Measurements from ENCODE around the gene BAMBI.

Gene BAMBI

DNA sequence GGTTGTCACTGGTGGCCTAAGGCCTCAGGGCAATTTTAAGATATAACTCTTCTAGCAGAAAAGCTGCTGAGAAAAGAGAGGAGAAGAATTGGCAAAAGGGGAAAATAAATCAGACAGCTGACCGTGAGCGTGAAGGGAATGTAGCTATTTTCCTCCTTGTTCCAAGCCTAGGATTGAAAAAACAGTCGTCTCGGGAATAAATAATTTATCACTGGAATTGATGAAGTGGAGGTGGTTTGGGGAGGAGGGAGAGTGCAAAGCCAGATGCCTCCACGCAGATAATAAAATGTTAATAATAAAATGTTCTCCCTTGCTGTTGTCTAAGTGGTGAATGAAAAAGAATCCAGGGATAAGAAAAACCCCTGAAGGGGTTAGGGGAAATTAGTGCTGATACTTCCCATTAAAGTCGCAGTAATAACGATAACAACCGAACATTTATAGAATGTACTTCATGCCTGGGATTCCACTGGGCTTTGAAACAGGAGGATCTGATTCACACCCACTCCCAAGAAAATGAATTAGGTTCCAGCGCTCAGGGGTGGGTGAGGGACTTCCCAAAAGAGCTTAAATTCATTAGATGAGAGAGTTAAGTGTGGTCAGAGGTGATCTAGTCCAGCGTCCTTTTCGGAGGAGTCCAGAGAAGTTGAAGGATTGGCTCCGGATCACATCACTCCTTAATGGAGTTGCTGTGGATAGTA is 27.3 kb downstream of the BAMBI start:
- DNase-seq (ENCODE audit: low read depth in 2 of 2, low spot score in 1 of 2) = no peak

DNA sequence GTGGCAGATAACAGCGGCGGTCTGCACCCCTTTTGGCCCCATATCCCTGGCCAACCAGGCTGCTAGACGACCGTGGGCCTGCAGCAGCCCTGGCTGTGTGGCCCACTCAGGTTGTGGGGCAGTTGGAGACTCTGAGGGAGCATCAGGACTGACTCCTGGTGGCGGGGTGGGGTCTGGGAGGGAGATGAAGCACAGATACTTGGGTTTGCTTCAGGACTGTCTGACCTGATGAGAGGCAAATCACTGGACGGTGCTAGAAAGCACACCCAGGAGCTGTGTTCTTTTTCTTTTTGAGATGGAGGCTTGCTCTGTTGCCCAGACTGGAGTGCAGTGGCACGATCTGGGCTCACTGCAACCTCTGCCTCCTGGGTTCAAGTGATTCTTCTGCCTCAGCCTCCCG is 28.2 kb downstream of the BAMBI start:
- no peak for DNase-seq (ENCODE audit: low read depth in 2 of 2, low spot score in 1 of 2)

DNA sequence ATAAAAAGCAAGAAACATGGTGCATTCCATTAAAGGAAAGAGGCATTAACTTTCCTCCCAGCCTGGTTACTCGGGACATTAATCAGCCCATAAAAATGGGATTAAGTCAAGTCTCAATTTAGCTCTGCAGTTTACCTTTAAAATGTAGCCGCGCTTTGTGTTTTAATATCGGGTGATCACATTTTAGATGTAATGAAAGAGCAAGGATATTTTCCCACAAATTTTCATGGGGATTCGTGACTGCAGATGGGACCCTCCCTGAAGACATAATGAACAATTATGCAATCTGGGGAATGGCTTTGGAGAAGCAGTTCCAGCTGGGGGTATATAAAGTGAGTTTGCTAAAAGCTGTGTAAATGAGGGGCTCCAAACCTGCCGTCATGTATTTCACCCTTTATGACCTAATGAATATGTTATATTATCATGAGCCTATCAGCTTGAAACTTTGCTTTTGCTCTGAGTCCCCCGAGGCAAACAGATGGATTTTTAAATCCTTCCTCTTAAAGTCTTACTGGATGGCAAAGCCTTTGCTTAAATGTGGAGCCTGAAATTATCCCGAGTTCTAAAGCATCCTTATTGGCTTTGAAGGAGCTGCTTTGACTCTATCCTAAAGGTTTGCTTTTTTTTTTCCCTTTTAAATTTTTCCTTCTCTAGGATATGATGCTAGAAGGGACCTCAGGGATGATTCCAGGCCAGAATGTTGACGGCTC is 31.8 kb downstream of the BAMBI start:
- no peak for DNase-seq (ENCODE audit: low read depth in 2 of 2, low spot score in 1 of 2)

DNA sequence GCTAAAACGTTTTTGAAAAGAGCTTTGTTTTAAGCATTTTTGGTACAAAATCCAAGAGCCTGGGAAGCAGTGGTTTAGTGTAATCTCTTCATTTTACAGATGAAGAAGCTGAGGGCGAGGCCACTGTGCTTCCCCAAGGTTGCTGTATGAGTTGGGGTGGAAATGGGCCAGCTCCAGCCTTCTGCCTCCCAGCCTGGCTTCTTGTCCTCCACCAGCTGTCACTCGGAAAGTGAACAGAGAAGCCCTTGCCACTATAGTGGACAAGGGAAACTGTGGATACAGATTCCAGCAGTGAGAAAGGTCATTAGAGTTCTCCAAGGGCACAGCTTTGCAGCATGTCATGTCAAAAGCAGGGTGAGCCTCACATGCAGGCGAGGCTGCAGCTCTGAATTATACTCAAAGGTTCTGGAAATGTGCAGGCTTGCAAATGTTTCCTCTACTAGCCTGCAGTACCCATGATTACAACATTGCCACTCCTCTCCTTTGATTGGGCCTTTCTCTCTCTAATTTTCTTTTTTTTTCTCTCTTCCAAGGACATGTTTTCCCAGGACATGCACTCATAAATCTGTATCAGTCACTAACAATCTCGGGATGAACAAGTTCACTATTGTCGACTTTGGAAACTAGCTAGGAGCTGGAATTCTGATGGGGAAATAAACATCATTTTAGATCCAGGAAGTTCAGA is 33.0 kb downstream of the BAMBI start:
- no peak for DNase-seq (ENCODE audit: low read depth in 2 of 2, low spot score in 1 of 2)

DNA sequence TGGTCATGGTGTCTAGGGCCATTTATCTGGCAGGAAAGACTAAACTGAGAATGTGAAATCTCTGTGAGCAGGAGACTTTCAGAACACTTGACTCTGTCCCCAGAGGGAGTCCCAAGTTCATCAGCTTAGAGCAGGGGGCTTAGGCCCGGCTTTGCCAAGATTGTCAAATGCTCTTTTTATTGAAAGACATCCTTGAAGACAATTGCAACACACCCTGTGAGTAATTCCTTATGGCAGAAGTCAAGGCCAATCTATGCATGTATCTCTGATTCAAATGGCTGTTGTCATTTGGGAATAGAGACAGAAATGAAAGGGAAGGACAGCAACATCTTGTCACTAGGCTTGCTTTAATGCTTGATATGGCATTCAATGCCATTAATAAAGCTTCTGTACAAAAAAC is 33.7 kb downstream of the BAMBI start:
- DNase-seq (ENCODE audit: low read depth in 2 of 2, low spot score in 1 of 2) = no peak

DNA sequence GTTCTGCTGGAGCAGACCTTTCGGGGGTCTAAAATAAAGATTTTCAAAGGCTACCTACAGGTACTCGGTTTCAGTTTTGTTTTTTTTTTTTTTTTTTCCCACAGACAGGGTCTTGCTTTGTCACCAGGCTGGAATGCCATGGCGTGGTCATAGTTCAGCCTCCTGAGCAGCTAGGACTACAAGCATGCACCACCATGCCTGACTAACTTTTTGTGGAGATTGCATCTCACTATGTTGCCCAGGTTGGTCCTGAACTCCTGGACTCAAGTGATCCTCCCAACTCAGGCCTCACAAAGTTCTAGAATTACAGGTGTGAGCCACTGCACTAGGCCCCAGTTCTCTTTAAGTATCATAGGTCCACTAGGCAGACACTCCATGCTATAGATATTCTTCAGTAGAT is 34.5 kb downstream of the BAMBI start:
- no peak for DNase-seq (ENCODE audit: low read depth in 2 of 2, low spot score in 1 of 2)

DNA sequence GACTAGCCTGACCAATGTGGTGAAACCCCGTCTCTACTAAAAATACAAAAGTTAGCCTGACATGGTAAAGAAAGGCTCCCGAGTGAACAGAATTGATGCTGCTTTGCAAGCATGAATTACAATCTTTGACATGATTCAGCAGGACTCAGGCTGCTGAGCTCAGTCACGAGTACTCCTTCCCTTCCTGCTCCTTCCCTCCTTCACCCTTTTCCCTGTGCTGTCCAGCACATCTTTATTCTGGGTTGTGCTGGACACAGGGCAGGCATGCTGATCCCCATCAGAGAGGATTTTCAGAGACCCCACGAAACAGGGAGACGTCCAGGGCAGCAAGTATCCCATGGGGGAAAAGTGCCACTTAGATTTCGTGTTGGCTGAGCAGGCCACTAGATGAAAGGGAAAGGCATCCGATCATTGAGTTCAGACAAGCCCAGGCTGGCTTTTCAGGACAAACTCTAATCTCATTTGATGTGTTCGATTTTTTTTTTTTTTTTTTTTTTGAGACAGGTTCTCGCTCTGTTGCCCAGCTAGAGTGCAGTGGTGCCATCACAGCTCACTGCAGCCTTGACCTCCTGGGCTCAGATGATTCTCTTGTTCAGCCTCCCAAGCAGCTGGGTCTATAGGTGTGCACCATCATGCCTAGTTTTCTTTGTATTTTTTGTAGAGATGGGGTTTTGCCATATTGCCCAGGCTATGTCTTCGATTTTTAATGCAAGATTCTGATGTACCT is 36.5 kb downstream of the BAMBI start:
- DNase-seq (ENCODE audit: low read depth in 2 of 2, low spot score in 1 of 2) = no peak

DNA sequence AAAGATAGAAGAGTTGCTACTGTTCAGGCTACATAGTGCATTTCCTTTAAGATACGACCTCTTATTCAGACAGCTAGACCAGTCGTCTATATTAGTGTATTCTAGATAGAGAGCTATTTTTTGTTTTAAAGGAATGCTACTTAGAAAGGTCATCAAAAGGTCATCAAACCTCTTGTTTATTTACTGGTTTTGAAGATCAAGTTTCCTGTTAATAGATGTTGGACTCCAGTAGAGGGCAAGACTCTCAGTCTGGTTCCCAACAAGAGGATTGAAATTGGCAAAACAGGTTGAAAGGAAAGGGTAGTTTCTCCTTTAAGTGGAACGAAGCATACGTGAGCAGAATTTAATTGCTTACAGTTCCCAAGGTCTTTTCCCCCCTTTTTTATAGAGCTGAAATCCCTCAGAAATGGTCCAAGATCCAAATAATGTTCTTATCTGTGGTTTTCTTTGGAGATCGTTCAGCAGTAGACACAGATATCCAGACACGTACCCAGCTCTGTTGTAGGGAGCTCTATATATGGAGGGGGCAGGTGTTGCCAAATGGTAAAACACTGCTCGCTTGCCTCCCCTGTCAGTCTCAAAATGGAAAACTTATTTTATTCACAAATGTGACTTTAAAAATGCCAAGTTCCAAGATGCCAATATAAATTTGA is 37.2 kb downstream of the BAMBI start:
- DNase-seq (ENCODE audit: low read depth in 2 of 2, low spot score in 1 of 2) = no peak

DNA sequence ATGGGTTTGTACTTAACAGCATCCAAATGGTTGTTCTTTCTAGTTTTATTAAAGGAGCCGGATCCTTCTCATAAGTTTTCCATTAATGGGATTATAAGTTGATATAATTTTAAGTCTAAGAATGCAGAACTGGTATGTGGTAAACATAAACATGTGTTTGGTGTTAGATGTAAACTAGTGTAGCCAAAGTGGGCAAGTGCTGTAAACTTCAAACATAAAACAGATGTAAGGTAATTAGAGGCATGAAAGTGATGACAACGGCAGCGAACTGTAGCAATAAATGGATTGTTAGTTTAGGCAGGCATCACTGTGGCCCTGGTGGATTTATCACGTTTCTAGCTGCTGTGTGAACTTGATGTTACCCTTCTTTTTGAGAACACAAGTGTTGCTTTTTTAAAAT is 37.9 kb downstream of the BAMBI start:
- DNase-seq (ENCODE audit: low read depth in 2 of 2, low spot score in 1 of 2) = no peak

DNA sequence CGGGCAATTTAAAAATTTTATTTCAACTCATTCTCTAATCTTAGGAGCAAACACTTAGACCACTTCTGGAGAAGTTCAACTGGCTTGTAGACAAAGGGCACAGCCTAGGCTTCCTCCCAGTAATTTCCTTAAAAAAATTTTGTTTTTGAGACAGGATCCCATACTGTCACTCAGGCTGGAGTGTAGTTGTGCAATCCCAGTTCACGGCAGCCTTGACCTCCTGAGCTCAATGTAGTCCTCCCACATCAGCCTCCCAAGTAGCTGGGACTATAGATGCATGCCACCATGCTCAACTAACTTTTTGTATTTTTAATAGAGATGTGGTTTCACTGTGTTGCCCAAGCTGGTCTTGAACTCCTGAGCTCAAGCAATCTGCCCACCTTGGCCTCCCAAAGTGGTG is 38.4 kb downstream of the BAMBI start:
- DNase-seq (ENCODE audit: low read depth in 2 of 2, low spot score in 1 of 2) = no peak

DNA sequence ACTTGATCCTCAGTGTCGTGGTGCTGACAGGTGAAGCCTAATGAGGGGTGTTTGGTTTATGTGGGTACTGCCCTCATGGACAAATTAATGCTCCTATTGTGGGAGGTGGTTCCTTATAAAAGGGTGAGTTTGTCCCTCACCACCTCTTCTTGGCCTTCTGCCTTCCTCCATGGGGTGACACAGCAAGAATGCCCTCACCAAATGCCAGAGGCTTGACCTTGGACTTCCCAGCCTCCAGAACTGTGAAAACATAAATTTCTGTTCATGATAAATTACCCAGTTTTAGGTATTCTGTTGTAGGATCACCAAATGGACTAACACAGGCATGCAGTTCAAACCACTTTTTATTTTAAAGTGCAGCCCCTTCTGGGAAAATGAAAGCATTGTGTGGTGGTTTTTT is 39.4 kb downstream of the BAMBI start:
- no peak for DNase-seq (ENCODE audit: low read depth in 2 of 2, low spot score in 1 of 2)

DNA sequence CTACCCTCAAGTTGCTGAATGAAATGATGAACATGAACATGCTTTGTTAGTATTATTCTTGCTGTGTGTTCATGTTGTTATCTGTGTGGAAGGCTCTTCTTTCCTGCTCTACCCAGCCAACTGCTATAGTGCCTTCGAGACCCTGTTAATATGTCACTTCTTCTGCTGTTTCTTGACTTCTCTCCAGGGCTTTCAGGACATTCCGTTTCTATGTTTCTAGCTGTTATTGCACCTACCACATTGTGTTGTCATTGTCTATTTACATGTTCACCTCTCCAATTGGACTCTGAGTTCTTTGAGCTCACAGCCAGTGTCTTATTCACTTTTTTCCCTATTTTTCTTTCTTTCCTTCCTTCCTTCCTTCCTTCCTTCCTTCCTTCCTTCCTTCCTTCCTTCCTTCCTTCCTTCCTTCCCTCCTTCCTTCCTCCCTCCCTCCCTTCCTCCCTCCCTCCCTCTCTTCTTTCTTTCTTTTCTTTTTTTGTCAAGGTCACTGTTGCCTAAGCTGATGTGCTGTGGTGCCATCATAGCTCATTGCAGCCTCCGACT is 40.4 kb downstream of the BAMBI start:
- no peak for DNase-seq (ENCODE audit: low read depth in 2 of 2, low spot score in 1 of 2)

DNA sequence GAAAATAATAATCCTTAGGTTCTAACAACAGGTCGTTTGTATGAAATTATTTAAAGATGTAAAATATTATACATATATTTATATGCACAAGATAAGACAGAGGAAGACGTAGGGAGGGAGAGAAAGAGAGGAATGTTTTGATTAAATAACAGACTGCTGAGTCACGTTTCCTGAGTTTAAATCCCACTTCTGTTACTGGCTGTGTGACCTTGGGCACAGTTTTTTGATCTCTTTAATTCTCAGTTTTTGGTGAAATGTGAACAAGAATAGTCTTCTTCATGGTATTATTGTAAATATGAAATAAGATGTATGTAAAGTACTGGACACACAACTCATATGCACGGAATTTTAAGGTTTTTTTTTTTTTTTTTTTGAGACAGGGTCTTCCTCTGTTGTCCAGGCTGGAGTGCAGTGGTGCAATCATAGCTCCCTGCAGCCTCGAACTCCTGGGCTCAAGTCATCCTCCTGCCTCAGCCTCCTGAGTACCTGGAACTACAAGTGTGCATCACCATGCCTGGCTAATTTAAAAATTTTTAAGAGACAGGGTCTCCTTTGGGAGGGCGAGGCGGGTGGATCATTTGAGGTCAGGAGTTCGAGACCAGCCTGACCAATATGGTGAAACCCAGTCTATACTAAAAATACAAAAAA is 42.6 kb downstream of the BAMBI start:
- DNase-seq (ENCODE audit: low read depth in 2 of 2, low spot score in 1 of 2) = no peak

DNA sequence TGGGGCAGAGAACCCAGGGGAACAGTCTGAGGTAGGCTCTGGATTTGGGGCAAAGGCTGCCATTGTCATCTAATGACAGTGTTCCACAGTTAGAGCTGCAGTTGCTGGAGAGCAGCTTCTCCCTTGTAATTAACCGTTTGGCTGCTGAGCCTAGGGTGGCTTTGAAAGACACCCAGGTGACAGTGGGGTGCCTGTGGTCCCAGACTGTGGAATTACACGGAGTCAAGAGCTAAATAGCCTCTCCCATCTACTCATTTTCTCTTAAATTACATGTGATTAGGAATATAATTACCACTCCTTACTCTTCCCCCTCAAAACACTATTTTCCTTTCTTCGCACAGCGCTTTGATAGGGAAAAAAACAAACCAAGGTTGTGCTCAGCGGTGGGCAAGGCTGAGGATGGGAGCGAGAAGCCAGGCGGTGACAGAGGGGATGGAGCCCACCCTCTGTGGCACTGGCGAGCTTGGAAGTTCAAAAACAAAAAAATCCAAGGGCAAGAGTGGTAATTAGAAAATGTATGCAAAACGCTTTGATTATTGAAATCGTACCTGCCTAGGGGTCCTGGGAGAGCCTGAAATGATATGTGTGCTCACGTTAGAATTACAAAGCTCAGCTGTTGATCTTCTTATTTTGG is 44.1 kb downstream of the BAMBI start:
- DNase-seq (ENCODE audit: low read depth in 2 of 2, low spot score in 1 of 2) = no peak

DNA sequence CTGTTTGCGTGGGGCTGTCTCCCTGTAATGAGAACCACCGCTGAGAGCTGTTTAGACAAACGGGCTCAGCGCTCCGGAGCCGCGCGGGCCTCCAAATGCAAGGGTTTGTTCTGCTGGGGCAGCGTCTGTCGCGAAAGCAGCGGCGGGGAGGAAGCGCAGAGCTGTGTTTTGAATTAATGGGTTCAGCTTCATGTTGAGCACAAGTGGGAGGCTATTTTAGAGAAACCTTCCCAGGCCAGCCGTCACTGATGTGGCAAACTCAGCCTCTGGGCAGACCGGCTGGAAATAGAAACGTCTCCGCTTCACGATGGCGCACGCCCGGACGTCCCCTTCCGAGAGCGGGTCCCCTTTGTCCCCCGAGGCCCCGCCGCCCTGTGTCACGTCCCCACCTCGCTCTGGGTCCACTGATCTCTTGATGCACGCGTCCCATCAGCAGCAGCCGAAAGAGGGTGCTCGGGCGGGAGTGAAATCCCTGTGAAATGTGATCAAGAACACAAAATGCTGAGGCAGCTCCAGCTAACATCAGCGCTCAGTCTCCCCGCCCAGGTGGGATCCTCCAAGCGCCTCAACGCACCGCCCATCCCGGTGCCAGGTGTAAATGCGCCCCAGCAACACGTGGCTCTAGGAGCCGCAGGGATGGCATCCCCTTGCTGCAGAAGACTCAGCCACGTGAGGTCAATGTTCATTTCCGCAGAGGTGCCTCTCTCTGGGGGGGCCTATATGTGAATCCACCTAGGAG is 44.9 kb downstream of the BAMBI start:
- DNase-seq (ENCODE audit: low read depth in 2 of 2, low spot score in 1 of 2) = no peak

DNA sequence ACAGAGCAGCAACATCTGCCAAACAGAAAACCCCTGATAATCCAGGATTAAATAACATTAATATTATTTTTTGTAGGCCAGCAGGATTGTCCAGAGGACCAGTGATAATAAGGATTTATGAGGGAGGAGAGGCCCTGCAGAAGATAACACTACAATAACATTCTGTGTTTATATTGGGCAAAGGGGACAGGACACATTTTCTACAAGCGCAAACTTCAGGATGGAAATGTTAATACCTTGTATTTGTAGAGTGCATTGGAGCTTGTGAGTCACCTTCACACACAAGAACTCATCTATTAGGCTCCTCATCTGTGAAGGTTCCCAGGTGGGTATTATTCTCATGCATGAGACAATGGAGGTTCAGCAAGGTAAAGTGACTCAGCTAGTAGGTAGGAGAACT is 51.0 kb downstream of the BAMBI start:
- no peak for DNase-seq (ENCODE audit: low read depth in 2 of 2, low spot score in 1 of 2)

DNA sequence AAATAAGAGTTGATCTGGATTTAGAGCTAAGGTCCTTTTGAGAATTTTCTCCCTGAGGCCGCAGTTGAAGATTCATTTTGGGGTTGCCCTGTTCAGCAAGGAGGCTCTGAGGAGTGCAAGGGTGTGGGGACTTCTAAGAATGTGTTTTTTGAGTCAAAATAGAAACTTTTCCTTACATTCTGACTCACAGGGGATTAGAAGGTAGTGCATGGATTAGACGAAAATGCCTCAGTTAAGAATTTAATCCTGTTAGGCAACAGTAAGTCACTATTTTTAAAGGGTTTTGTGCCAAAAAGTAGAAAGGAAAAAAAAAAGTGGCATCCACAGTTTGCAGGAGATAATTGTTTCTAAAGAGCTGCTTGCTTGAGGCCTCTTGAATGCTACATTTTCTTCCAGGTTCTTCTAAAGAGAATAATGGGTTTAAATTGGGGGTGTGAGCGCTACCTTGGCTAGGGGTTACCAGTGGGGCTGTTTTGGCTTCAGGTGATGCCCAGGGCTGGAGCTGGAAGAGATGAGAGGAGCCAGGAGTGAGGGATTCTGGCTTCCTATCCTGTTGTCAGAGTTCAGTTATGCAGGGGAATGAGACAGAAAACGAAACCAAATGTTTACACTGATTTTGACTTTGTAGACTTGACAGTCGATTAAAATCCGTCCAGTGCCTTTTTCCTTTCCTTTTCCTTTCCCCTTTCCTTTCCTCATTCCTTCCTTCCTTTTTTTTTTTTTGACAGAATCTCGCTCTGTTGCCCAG is 52.9 kb downstream of the BAMBI start:
- no peak for DNase-seq (ENCODE audit: low read depth in 2 of 2, low spot score in 1 of 2)

DNA sequence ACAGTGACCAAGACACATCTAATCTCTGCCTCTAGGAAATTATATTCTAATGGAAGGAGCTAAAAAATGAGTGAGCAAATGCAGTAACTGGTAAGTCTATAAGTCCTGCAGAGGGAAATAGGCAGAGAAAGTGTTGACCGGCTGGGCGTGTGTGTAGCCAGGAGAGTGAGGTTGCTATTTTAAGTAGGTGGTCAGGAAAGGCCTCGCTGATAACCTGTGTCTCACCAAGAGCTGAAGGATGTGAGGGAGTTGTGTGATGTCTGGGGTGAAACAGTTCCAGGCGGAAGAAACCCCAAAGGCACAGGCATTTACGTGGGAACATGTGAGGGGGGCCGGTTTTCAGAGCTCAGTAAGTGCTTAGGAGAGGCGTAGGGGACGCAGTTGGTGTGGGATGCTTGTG is 54.8 kb downstream of the BAMBI start:
- DNase-seq (ENCODE audit: low read depth in 2 of 2, low spot score in 1 of 2) = no peak
